Adrenal gland (tissue), 5 donors: Measurements from ENCODE around the gene TSPEAR.

ENCODE experiments used
- POLR2A ChIP-seq, 2 donors: fragments of 450-650 bp; IDR thresholded peaks; one replicate each; pipeline ENCODE4 v1.6.1; 2017; ENCODE audit warnings: antibody characterized with exemption in 2 of 2, mild to moderate bottlenecking in 2 of 2, moderate library complexity in 1 of 2
- TF ChIP-seq, protein P1 (sequence below), 6 experiments: fragments of 450-650 bp in 4 of 6; fragments of 200-600 bp in 2 of 6; sonication (generic) in 1 of 6; IDR thresholded peaks; 1 replicate in 5 of 6; 2 replicates in 1 of 6; pipeline versions ENCODE4 v1.5.1 to v1.8.0; 2016 to 2021; ENCODE audit warnings: antibody characterized with exemption in 6 of 6, mild to moderate bottlenecking in 2 of 6, moderate library complexity in 1 of 6
- donor health status: DM: no; HTN: no; CAD: no.

- TF ChIP-seq, protein P1, sequence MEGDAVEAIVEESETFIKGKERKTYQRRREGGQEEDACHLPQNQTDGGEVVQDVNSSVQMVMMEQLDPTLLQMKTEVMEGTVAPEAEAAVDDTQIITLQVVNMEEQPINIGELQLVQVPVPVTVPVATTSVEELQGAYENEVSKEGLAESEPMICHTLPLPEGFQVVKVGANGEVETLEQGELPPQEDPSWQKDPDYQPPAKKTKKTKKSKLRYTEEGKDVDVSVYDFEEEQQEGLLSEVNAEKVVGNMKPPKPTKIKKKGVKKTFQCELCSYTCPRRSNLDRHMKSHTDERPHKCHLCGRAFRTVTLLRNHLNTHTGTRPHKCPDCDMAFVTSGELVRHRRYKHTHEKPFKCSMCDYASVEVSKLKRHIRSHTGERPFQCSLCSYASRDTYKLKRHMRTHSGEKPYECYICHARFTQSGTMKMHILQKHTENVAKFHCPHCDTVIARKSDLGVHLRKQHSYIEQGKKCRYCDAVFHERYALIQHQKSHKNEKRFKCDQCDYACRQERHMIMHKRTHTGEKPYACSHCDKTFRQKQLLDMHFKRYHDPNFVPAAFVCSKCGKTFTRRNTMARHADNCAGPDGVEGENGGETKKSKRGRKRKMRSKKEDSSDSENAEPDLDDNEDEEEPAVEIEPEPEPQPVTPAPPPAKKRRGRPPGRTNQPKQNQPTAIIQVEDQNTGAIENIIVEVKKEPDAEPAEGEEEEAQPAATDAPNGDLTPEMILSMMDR (IDR thresholded peaks at IDR 0.05): no peak
- TF ChIP-seq POLR2A (IDR thresholded peaks at IDR 0.05): no peak
These were observed 232.6 kb downstream of the TSPEAR start for GRCh38 chr21:44478801-44479167.
